ENCODE results near the gene FZD1. TPM values are rescaled to one million over a fixed set of nuclear protein-coding genes. Genes with fewer than 3 reads are reported as not detected.

Gene FZD1
- total RNA-seq, 1 experiment from 2014 or later = 0.61 TPM

DNA sequence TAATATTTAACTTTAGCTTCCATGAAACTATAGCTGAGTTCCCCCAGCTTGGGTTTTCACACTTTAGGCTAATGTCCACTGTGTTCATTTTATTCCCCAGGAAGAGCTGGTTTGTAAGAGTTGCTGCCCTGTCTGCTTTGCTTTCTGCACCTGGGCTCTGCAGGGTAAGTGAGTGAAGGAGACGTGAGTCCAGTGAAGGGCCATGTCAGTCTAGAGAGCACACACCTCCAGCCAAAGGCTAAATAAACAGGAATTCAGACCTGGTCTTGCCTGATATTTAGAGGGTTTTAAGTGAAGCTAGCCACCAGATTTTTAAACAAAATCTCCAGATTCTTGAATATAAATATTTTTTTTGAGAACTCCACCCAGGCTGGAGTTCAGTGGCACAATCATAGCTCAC, 24.5 kb upstream of the FZD1 start:
- no peaks in the 10 kb centered on the region for H3K9me3 ChIP-seq (ENCODE audit: control insufficient read depth, low read depth, low read length)
- no peak overlapping the region for H4K5ac ChIP-seq (ENCODE audit: insufficient read length, low read depth, low read length)
- H3K23me2 ChIP-seq (ENCODE audit: insufficient read length, low read depth, low read length, poor library complexity, severe bottlenecking) = no peaks in the 10 kb centered on the region
- no peak overlapping the region for H3K14ac ChIP-seq (ENCODE audit: insufficient read depth, low read length)
- peaks cover 2% of the 10 kb centered on the region; the same call in 1 of the 2 replicates for H3K27me3 Mint-ChIP-seq (ENCODE audit: low read depth)
- no peaks in the 10 kb centered on the region for H4K20me1 ChIP-seq (ENCODE audit: control insufficient read depth, insufficient read depth, insufficient read length)
- no peak overlapping the region for H3K9ac ChIP-seq (ENCODE audit: extremely low read depth, insufficient read length, low read length)
- H3K4me1 ChIP-seq (ENCODE audit: insufficient read depth, low read length) = no peaks in the 10 kb centered on the region
- no peak overlapping the region for H2AFZ ChIP-seq (ENCODE audit: low read length)
- TF ChIP-seq, protein P1, sequence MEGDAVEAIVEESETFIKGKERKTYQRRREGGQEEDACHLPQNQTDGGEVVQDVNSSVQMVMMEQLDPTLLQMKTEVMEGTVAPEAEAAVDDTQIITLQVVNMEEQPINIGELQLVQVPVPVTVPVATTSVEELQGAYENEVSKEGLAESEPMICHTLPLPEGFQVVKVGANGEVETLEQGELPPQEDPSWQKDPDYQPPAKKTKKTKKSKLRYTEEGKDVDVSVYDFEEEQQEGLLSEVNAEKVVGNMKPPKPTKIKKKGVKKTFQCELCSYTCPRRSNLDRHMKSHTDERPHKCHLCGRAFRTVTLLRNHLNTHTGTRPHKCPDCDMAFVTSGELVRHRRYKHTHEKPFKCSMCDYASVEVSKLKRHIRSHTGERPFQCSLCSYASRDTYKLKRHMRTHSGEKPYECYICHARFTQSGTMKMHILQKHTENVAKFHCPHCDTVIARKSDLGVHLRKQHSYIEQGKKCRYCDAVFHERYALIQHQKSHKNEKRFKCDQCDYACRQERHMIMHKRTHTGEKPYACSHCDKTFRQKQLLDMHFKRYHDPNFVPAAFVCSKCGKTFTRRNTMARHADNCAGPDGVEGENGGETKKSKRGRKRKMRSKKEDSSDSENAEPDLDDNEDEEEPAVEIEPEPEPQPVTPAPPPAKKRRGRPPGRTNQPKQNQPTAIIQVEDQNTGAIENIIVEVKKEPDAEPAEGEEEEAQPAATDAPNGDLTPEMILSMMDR (conservative IDR thresholded peaks at IDR 0.05) = no peak
- no CpG with 5 or more reads among the region's 1 CpG for WGBS (ENCODE audit: extremely low coverage, insufficient read length, low lambda C conversion rate)
- no peak overlapping the region for H2BK12ac ChIP-seq (ENCODE audit: insufficient read length, low read depth, low read length)
- H3K18ac ChIP-seq (ENCODE audit: insufficient read length, low read depth, low read length) = no peak overlapping the region
- H4K8ac ChIP-seq (replicated peaks; ENCODE audit: insufficient read length, low read depth, low read length) = no peak overlapping the region
- no peaks in the 10 kb centered on the region for H3K36me3 Mint-ChIP-seq (ENCODE audit: insufficient read depth in 1 of 3, low read depth in 3 of 3)
- H3K27me3 ChIP-seq (ENCODE audit: insufficient read depth, low read length) = no peaks in the 10 kb centered on the region
- no peaks in the 10 kb centered on the region for H3K79me1 ChIP-seq (ENCODE audit: insufficient read depth, low read depth, low read length, poor library complexity, severe bottlenecking)
- no peak overlapping the region for H3K4me3 Mint-ChIP-seq
- no peak overlapping the region for H3K27ac Mint-ChIP-seq
- H3K4me2 ChIP-seq (ENCODE audit: insufficient read depth, insufficient read length, low read length) = no peak overlapping the region
- no peak overlapping the region for H2BK20ac ChIP-seq (ENCODE audit: low read depth, low read length, poor library complexity, severe bottlenecking)
- H3T11ph ChIP-seq (ENCODE audit: low read length) = no peak overlapping the region
- no peak overlapping the region for H4K91ac ChIP-seq (ENCODE audit: insufficient read length, low read depth, low read length)
- H2BK5ac ChIP-seq (ENCODE audit: insufficient read length, low read length) = no peak overlapping the region
- no peaks in the 10 kb centered on the region for H3K79me2 ChIP-seq (ENCODE audit: insufficient read depth, low read length)
- H3K4me1 Mint-ChIP-seq = peaks cover 0 to 4% of the 10 kb centered on the region in 2 experiments; a peak in 1 of 4 replicates
- no peak overlapping the region for H2BK120ac ChIP-seq (ENCODE audit: low read depth, low read length, poor library complexity, severe bottlenecking)
- H2AK5ac ChIP-seq (ENCODE audit: insufficient read length, low read length) = no peak overlapping the region
- no peaks in the 10 kb centered on the region for H3K9me3 Mint-ChIP-seq
- H3K27ac ChIP-seq (ENCODE audit: insufficient read length, low read depth, low read length) = no peak overlapping the region
- no peak overlapping the region for H2BK15ac ChIP-seq (ENCODE audit: low read depth, low read length)
- H3K4ac ChIP-seq (ENCODE audit: low read depth, low read length) = no peak overlapping the region
- no peak for DNase-seq
- H3K23ac ChIP-seq (ENCODE audit: insufficient read length, low read depth, low read length) = no peak overlapping the region
- H3K56ac ChIP-seq (ENCODE audit: insufficient read length, low read depth, low read length) = no peak overlapping the region
